ENCODE data around the gene RRM1. TPM values are rescaled to one million over a fixed set of nuclear protein-coding genes. Genes with fewer than 3 reads are reported as not detected.
"Not testable (repeated sequence)": the region's sequence is repeated elsewhere in the genome, so short reads cannot be mapped to it uniquely, and the experiment has no call there.

The RRM1 gene
- total RNA-seq, 1 donor from 2014 or later, result 28.9 TPM

DNA sequence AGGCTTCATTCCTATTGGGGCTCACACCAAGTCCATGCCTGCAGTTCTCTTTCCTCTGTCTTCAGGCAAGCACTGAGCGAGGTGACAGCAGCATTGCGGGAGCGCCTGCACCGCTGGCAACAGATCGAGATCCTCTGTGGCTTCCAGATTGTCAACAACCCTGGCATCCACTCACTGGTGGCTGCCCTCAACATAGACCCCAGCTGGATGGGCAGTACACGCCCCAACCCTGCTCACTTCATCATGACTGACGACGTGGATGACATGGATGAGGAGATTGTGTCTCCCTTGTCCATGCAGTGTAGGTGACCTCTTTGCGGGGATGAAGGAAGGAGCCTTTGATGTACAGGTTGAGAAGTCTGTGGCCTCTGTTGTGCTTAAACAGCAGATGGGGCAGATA, 11.4 kb upstream of the RRM1 start:
- DNase-seq (ENCODE audit: low spot score), result no peak

DNA sequence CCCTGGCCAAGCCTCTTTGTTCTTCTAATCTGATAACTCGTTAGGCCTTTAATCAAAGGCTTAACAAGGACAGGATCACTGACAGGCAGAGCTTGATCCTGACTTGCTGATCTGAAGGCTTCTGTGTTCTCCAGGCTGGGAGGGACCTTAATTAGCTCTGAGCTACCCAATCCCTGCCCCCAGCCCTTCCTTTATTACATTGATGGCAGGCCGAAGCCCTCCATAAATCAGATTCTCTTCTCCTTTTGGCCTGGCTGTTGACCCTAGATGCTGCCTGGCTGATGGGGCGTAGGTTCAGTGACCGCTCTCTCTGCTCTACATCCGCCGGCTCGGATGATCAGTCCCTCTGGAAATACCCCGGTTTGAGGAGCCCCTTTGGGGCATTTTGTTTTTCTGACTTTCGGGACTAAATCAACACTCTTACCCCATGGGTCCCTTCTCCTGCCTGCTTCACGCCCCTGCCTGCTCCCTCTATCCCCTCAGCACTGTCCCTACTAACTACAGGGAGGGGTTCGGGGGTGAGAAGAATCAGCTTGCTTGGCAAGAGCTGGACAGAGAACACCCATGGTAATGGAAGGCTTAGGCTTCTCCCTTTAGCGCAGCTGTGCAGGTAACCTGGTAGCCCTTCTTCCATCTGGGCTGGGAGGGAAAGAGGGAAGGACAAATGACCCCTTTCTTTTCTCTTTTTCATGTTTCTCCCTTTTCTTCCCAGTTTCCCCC, 10.0 kb upstream of the RRM1 start:
- DNase-seq (ENCODE audit: low spot score), result no peak

DNA sequence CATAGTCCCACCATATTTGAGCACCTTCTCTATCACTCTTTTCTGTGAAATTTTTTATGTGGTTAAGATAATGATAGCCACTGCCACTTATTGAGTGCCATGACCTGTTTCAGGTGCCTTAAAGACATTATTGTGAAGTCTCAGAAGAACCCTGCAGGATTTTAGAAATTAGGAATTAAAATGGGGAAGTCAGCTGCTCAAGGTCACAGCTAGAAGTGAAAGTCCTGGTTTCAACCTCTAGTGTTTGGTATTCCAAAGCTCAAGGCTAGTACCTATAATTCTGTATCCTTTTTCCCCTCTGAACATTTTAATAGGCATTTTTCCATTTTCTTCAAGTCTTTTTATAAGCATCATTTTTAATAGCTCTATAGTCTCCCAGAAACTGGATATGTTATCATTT, 9.0 kb upstream of the RRM1 start:
- no peak for DNase-seq (ENCODE audit: low spot score)

DNA sequence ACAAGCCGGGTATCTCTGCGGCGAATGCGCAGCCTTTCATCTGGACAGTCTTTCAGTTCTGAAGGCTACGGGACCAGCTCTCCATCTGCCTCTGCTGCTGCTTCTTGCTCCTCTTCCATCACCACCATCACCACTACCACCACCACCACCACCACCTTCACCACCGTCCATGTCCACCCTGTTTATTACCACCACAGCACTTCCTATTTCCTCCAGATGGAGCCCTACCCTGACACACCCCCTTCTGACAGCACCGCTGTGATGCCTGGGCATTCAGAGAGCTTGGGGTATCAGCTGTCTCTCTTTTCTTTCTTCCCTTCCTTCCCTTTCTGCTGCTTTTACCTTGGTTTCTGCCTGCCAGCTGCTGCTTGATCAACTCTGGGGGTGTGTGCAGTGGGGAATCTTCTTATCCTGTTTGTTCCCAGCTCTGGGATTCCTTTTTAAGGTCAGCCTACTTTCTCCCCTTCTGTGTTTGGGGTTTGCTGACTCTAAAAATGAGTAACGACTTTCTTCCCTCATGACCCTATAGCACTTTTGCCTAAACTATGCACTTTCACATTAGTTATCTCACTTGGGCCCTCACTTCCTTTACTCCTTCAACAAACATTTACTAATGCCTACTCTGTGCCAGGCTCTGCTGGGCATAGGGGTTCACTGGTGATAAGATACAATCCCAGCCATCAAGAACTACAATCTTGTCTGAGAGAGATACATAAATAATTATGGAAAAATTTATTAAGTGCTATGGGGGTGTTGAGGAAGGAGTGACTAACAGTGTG, 7.8 kb upstream of the RRM1 start:
- DNase-seq (ENCODE audit: low spot score), result no peak

DNA sequence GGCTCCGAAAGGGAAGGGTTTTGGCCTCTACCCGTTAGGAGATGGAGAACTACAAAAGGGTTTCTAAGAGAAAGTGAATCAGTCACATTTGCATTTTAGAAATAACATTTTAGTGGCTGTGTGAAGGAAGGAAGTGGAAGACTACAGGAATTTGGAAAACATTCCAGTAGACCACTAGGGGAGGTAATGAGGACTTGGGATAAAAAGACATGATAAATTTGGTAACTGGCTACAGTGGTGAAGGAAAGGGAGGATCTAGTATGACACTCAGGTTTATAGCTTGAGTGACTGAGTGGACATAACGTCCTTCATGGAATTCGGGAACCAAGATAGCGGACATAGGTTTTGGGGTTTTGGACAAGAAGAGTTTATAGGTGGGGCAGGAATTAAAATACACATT, 7.0 kb upstream of the RRM1 start:
- no peak for DNase-seq (ENCODE audit: low spot score)

DNA sequence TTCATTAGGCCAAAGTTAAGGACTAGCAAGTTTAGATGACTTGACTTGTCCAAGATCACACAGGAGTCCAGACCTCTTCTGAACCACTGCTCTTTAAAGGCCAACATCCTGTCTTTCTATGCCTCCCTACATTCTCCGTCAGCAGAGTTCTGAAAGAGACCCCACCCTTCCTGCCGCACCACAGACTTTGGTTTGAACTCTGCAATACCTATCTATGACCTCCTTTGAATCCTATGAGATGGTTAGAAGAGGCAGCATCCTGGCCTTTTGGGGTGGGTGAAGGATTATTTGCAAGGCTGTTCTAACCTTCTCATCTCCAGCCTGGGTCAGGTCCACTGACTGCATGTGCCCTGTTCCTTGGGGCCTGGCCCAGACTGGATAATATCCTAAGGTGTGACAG, 4.3 kb upstream of the RRM1 start:
- DNase-seq (ENCODE audit: low spot score), result no peak

DNA sequence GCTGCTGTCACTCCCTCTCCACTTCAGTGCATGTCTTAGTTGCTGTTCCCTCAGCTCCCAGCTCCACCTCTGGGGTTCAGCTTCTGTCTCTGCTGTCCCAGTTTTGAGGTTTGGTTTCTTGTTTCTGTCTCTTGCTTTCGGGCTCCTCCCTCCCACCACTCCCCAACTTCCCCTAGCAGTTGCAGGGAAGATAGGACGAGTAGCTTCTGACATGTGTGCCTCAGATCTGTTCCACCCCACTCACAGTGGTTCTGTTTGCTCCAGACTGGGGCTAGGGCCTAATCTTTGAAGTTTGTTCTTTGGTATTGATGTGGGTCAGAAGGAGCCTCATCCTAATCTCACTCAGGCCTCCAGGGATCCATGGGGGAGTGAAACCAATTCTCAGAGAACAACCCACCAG, 2.6 kb upstream of the RRM1 start:
- DNase-seq (ENCODE audit: low spot score), result no peak

DNA sequence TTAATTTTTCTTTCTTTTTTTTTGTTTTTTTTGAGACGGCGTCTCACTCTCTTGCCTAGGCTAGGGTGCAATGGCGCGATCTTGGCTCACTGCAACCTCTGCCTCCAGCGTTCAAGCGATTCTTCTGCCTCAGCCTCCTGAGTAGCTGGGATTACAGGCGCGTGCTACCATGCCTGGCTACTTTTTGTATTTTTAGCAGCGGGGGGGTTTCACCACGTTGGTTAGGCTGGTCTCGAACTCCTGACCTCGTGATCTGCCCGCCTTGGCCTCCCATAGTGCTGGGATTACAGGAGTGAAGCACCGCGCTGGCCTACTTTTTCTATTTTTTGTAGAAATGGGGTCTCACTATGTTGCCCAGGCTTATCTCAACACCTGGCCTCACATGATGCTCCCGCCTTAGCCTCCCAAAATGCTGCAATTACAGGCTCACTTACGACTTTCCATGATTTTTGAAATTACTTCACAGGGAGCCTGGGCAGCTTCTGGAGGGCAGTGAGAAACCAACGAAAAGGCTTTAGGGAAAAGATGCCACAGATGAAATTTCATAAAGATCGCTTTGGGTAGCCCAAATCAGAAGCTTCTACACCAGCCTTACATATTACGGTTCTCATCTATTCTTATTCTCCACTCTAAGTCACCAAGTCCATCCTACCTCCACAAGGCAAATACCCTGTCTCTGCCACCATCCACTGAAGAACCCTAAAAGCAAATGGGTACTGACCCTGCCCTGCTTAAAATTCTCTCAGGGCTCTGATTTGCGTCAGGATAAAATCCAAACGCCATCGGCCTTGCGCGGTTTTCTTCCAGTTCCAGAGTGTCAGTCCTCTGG, 866 bp upstream of the RRM1 start:
- no peak for DNase-seq (ENCODE audit: low spot score)

DNA sequence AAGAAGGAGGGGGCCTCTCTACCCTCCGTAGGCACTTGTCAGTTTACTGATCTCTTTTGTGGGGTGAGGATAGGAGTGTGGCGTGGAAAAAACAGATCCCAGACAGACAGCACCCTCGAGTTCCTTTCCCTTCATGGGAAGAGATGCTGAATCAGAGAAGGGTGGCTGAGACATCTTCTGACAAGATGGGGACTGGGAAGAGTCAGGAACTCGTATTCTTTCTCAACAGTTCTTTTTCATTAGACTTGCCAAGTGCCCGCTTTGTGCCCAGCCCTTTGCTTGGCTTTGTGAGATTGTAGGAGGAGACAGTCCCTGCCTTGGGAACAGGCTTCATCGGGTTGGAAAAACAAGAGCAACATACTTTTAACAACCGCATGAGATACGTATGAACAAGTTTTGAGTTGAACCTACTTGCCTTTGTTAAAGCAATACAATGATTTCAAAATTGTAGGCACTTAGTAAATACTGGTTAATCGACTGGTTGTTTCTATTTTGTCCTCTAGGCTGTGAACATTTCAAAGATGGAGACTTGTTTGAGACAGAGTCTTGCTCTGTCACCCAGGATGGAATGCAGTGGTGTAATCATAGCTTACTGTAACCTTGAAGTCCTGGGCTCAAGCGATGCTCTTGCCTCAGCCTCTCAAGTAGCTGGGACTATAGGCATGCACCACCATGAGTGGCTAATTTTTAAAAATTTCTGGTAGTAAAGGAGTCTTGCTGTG, 1.1 kb downstream of the RRM1 start:
- DNase-seq (ENCODE audit: low spot score), result no peak

DNA sequence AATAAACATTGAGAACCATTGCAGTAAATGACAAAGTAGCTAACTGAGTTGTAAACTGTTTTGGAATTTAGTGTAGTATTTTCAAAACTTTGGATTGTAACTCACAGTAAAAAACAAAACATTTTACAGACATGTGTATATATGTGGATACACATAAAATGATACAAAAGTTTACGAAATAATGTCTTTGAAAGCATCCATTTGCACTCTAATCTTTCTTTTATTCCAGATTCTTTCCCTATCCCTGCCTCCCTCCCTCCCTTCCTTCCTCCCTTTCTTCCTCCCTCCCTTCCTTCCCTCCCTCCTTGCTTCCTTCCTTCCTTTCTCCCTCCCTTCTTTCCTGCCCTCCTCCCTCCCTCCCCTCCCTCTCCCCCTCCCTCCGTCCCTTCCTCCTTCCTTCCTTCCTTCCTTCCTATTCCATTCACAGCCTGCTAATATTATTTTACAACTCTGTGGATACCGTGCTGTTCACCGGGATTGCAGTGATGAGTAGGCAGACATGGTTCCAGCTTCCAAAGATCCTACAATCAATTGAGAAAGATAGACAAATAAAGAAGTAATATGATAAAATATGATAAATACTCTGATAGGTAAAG, 3.5 kb downstream of the RRM1 start:
- no peak for DNase-seq (ENCODE audit: low spot score)

DNA sequence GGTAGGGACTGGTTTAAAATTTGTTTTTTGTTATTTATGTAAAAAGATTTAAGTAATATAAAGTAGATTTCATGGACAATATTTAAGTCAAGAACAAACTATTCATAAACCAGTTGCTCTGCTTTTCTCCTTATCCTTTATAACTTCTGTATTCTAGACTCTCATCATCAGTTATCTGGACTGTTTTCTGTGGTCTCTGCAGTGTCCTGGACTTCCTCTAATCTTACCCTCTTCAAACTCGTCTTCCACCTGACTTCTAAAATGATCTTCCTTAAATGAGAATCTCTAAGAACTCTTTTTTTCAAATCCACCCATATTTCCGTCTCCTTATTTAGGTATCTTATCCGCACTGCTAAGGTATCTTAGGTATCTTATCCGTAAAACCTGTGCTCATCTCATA, 8.1 kb downstream of the RRM1 start:
- DNase-seq (ENCODE audit: low spot score), result no peak

DNA sequence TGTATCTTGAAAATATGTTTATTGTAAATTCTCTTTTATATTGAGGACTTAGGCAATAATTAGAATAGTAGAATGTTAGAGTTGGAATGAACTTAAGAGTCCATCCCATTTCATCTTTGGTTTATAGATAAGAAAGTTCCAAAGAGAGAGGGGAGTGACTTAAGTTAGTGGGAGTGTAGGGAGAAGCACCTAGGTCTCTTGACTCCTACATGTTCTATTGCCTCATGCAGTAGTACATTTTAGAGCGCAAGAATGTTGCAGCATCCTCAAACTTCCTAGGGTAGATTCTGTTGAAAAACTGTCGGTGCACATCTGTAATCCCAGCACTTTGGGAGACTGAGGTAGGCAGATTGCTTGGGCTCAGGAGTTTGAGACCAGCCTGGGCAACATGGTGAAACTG, 8.7 kb downstream of the RRM1 start:
- DNase-seq (ENCODE audit: low spot score), result no peak

DNA sequence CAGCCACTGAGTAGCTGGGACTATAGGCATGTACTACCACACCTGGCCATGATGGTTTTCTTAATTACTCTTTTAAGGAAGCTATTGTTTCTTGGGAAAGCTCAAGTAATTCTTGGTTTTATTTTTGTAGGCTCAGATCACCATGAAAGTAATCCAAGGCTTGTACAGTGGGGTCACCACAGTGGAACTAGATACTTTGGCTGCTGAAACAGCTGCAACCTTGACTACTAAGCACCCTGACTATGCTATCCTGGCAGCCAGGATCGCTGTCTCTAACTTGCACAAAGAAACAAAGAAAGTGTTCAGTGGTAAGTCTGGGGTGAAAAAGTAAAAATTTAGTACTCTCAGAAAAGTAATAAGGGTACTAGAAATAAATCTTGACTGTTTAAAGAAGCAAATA, 11.3 kb downstream of the RRM1 start:
- no peak for DNase-seq (ENCODE audit: low spot score)

DNA sequence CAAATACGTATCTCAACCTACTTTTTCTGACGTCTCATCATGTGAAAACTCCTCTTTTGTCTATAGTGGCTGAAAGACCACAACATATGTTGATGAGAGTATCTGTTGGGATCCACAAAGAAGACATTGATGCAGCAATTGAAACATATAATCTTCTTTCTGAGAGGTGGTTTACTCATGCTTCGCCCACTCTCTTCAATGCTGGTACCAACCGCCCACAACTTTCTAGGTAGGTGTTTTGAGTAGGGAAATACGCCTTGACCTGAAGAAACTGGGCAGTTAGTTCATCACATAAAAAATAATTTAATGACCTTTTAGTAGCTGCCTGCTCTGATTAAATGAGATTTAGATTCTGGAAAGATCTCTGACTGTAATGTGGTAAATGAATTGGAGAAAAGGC, 17.2 kb downstream of the RRM1 start:
- no peak for DNase-seq (ENCODE audit: low spot score)

DNA sequence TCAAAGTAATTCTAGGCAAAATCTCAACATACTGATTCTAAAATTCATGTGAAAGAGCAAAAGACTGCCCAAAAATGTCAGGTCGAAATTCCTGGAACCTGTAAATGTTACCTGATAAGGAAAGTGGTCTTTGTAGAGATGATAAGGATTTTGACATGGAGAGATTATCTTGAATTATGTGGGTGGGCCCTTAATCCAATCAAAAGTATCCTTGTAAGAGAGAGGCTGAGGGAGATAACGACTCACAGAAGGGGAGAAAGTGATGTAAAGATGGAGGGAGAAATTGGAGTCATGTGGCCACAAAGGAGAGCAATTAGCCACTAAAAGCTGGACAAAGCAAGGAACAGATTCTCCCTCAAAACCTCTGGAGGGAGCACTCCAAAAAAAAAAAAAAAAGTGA, 20.5 kb downstream of the RRM1 start:
- no peak for DNase-seq (ENCODE audit: low spot score)

DNA sequence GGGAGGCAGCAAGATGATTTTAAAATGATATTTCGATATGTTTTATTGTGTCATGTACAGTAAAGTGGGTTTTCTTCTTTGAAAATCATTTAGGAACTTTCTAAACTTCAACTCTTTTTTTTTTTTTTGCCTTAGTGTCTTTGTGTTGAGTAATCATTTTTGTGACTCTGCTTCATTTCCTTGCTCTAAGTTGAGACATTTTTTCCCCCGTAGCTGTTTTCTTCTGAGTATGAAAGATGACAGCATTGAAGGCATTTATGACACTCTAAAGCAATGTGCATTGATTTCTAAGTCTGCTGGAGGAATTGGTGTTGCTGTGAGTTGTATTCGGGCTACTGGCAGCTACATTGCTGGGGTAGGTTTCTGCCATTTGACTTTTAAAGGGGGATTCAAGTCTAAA, 23.5 kb downstream of the RRM1 start:
- no peak for DNase-seq (ENCODE audit: low spot score)

DNA sequence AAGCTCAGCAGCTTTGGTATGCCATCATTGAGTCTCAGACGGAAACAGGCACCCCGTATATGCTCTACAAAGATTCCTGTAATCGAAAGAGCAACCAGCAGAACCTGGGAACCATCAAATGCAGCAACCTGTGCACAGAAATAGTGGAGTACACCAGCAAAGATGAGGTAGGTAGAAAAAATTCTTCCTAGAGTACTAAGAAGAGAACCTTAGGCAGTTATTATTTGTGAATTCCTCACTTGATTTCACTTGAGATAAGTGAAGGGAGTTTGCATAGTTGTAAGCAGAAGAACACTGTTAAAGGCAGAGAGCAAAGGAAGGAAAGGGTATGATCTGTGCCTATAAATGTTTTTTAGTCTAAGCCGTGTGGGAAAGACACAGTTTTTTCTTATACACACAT, 28.6 kb downstream of the RRM1 start:
- no peak for DNase-seq (ENCODE audit: low spot score)

DNA sequence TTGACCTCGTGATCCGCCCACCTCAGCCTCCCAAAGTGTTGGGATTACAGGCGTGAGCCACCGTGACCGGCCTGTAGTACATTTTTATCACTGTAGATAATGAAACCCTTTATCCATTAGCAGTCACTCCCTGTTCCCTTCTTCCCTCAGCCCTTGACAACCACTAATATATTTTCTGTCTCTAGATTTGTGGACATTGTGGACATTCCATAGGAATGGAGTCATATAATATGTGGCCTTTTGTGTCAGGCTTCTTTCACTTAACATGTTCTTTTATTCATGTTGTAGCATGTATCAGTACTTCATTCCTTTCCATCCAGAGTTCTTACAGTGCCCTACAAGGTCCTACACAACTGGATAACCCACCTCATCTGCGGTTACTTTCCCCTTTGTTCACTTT, 30.5 kb downstream of the RRM1 start:
- no peak for DNase-seq (ENCODE audit: low spot score)

DNA sequence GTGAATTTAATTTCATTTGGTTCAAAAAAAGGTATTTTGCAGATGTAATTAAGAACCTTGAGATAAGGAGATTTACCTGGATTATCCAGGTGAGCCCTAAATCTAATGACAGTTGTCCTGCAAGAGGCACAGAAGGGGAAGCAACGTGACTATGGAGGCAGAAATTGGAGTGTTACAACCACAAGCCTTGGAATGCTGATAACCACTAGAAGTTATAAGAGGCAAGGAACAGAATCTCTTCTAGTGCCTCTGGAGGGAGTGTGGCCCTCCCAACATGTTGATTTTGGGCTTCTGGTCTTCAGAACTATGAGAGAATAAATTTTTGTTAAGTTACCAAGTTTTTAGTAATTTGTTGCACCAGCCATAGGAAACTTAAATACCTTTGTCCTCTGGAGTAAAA, 32.8 kb downstream of the RRM1 start:
- no peak for DNase-seq (ENCODE audit: low spot score)

DNA sequence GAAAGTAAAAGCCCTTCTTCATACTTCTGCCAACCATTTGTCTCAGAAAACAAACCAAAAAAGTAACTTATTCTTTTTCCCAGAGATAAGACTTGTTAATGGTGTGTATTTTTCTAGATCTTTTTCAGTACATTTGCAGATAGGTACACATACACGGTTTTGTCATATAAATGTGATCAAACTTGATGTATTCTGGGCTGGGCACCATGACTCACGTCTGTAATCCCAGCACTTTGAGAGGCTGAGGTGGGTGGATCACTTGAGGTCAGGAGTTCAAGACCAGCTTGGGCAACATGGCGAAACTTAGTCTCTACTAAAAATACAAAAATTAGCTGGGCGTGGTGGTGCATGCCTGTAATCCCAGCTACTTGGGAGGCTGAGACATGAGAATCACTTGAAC, 35.6 kb downstream of the RRM1 start:
- DNase-seq (ENCODE audit: low spot score), result not testable (repeated sequence)

DNA sequence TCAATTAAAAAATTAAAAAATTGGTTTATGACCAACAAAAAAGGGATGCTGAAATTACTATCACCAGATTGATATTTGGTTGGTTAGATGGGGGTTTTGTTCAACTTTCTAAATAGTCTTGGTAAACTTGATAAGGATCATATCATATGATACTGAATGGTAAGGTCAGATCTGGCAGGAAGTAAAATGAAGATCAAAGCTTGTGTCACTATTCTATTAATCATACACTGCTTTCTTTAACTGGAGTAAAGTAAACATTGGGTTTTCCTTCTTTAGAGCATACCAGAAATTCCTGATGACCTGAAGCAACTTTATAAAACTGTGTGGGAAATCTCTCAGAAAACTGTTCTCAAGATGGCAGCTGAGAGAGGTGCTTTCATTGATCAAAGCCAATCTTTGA, 40.2 kb downstream of the RRM1 start:
- no peak for DNase-seq (ENCODE audit: low spot score)

DNA sequence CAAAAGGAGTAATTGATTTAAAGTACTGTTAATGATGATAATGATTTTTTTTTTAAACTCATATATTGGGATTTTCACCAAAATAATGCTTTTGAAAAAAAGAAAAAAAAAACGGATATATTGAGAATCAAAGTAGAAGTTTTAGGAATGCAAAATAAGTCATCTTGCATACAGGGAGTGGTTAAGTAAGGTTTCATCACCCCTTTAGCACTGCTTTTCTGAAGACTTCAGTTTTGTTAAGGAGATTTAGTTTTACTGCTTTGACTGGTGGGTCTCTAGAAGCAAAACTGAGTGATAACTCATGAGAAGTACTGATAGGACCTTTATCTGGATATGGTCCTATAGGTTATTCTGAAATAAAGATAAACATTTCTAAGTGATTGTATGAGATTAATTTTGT, 43.9 kb downstream of the RRM1 start:
- DNase-seq (ENCODE audit: low spot score), result no peak

Measured in ureter (tissue), 1 donor.